Measurements from ENCODE around the gene SGIP1.
A peak's percentile ranks its signal among the peaks of the same experiment; 100 is the strongest.

The SGIP1 gene

GRCh38 chr1:66525086-66525485, 8.9 kb upstream of the SGIP1 start:
- H3K36me3 ChIP-seq (ENCODE audit: insufficient read depth, low read depth, low read length) = no peaks in the 10 kb centered on the region
- H3K9ac ChIP-seq (ENCODE audit: low read depth, low read length) = no peak overlapping the region
- no peaks in the 10 kb centered on the region for H3K27me3 ChIP-seq (ENCODE audit: insufficient read depth, low read length)
- H3K4me1 ChIP-seq (ENCODE audit: insufficient read depth, low read length) = peaks cover under 1% of the 10 kb centered on the region; the same call in 1 of the 2 replicates
- H3K27ac ChIP-seq (ENCODE audit: low read length) = no peak overlapping the region
- H3K9me3 ChIP-seq (ENCODE audit: insufficient read depth, low read depth, low read length) = no peaks in the 10 kb centered on the region
- H3K4me3 ChIP-seq (ENCODE audit: low read length) = no peak overlapping the region

DNA sequence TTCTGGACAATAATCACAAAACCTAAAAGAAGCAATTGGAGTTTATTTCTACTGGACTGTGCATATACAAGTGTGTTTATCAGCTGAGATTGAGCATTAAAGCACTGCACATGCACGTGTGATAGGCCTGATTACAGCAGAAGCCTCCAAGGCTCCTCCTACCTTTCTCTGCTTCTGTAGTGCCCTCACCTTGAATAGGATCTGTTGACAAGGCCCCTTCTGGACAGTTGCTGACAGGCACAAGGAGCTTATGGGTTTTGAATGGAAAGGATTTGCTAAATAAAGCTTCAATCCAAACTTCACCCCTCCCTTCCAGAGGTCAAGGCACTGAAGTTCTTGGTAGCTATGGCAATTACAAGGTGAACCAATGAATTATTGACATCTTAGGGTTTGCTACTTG, 7.9 kb upstream of the SGIP1 start:
- Histone ChIP-seq H3K36me3 (ENCODE audit: insufficient read depth, low read depth, low read length) (no peaks in the 10 kb centered on the region), H3K27me3 (ENCODE audit: insufficient read depth, low read length) (no peaks in the 10 kb centered on the region), H3K9me3 (ENCODE audit: insufficient read depth, low read depth, low read length) (no peaks in the 10 kb centered on the region), H3K4me1 (ENCODE audit: insufficient read depth, low read length) (peaks cover 5% of the 10 kb centered on the region; the same call in 1 of the 2 replicates), H3K4me3 (ENCODE audit: low read length) (no peak overlapping the region), H3K27ac (ENCODE audit: low read length) (no peak overlapping the region), H3K9ac (ENCODE audit: low read depth, low read length) (no peak overlapping the region)

GRCh38 chr1:66526991-66527390, 7.0 kb upstream of the SGIP1 start:
- H3K27me3 ChIP-seq (ENCODE audit: insufficient read depth, low read length) = peaks cover 8% of the 10 kb centered on the region
- H3K4me1 ChIP-seq (ENCODE audit: insufficient read depth, low read length) = peaks cover 5% of the 10 kb centered on the region; the same call in 1 of the 2 replicates
- H3K4me3 ChIP-seq (ENCODE audit: low read length) = no peak overlapping the region
- H3K9ac ChIP-seq (ENCODE audit: low read depth, low read length) = no peak overlapping the region
- H3K27ac ChIP-seq (ENCODE audit: low read length) = no peak overlapping the region
- no peaks in the 10 kb centered on the region for H3K9me3 ChIP-seq (ENCODE audit: insufficient read depth, low read depth, low read length)
- no peaks in the 10 kb centered on the region for H3K36me3 ChIP-seq (ENCODE audit: insufficient read depth, low read depth, low read length)

- Histone ChIP-seq H3K27me3 (ENCODE audit: insufficient read depth, low read length) (peaks cover 15% of the 10 kb centered on the region), H3K9ac (ENCODE audit: low read depth, low read length) (no peak overlapping the region), H3K4me1 (ENCODE audit: insufficient read depth, low read length) (peaks cover 10% of the 10 kb centered on the region; the same call in 1 of the 2 replicates), H3K27ac (ENCODE audit: low read length) (no peak overlapping the region), H3K9me3 (ENCODE audit: insufficient read depth, low read depth, low read length) (no peaks in the 10 kb centered on the region), H3K36me3 (ENCODE audit: insufficient read depth, low read depth, low read length) (no peaks in the 10 kb centered on the region), H3K4me3 (ENCODE audit: low read length) (no peak overlapping the region)
Measured at GRCh38 chr1:66527686-66528085, 6.3 kb upstream of the SGIP1 start.

GRCh38 chr1:66528580-66528979, 5.4 kb upstream of the SGIP1 start:
- Histone ChIP-seq H3K4me1 (ENCODE audit: insufficient read depth, low read length) (peaks cover 11% of the 10 kb centered on the region; the same call in 1 of the 2 replicates), H3K36me3 (ENCODE audit: insufficient read depth, low read depth, low read length) (no peaks in the 10 kb centered on the region), H3K27ac (ENCODE audit: low read length) (no peak overlapping the region), H3K4me3 (ENCODE audit: low read length) (no peak overlapping the region), H3K9ac (ENCODE audit: low read depth, low read length) (no peak overlapping the region), H3K9me3 (ENCODE audit: insufficient read depth, low read depth, low read length) (no peaks in the 10 kb centered on the region), H3K27me3 (ENCODE audit: insufficient read depth, low read length) (peaks cover 24% of the 10 kb centered on the region)

DNA sequence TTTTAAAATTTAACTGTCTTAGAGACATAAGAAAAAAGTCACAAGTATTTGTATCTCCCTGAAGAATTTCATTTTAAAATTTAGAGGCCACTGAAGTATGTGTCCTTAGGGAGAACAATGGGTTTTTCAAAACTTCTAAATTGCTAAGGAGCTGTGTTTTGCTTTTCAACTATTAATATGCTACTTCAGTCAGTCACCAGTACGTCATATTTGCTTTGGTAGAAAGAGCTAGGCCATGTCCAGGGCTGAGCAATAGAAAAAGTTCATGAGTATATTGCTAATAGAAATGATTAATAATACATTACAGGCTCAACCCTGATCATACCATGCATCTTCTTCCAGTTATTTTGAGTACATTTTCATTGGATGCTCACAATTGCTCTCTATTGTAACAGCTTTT, 1.7 kb upstream of the SGIP1 start:
- H3K36me3 ChIP-seq (ENCODE audit: insufficient read depth, low read depth, low read length) = no peaks in the 10 kb centered on the region
- H3K9ac ChIP-seq (ENCODE audit: low read depth, low read length) = peak overlapping the region; percentile 23; the same call in 1 of the 2 replicates
- no peak overlapping the region for H3K27ac ChIP-seq (ENCODE audit: low read length)
- H3K4me3 ChIP-seq (ENCODE audit: low read length) = peak overlapping the region; percentile 90; the same call in 1 of the 2 replicates
- no peaks in the 10 kb centered on the region for H3K9me3 ChIP-seq (ENCODE audit: insufficient read depth, low read depth, low read length)
- H3K4me1 ChIP-seq (ENCODE audit: insufficient read depth, low read length) = peaks cover 11% of the 10 kb centered on the region; the same call in 1 of the 2 replicates
- H3K27me3 ChIP-seq (ENCODE audit: insufficient read depth, low read length) = peaks cover 42% of the 10 kb centered on the region

DNA sequence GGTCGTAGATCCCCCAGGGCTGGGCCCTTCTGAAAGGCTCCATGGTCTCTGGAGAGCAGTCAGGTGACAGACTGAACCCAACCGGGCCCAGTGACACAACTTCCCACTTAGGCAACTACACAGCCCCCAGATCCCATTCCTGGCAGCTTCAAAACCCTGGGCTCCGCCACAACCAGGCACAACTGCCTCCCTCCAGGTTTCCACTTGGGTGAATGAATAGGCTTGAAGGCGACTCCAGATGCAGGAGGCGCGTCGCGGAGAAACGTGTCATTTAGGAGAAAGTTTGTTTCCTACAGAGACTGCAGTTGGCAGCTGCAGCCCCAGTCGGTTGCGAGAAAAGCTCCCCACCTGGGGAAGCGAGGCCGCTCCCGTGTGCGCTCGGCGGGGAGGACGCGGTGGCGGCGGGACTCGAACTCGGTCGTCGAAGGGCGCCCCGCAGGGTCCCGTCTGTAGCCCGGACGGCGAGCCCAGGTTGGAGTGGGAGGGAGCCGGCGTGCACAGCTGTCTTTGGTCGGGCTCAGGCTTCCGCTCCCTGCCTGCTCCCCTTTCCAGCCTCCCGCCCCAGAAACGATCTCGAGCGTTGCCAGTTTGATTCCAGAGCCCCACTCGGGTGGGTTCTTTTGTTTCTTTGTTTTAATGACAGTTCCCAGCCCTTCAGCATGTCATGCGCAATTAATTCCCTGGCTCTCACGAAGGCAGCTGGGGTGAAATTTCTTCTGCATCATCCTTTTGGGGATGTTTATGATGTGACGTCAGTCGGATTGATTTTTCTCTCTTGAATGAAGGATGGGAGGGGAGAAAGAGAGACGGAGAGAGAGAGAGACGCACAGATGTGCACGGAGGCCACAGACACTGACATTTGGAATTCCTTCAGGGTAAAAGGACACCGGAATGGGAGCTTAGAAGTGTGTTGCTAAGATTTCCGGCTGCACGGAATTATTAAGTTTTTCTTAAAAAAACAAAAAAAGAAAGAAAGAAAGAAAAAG, 862 bp upstream of the SGIP1 start:
- peak overlapping the region; percentile 23; the same call in 1 of the 2 replicates for H3K9ac ChIP-seq (ENCODE audit: low read depth, low read length)
- no peak overlapping the region for H3K27ac ChIP-seq (ENCODE audit: low read length)
- H3K9me3 ChIP-seq (ENCODE audit: insufficient read depth, low read depth, low read length) = no peaks in the 10 kb centered on the region
- no peaks in the 10 kb centered on the region for H3K36me3 ChIP-seq (ENCODE audit: insufficient read depth, low read depth, low read length)
- peaks cover 42% of the 10 kb centered on the region for H3K27me3 ChIP-seq (ENCODE audit: insufficient read depth, low read length)
- H3K4me3 ChIP-seq (ENCODE audit: low read length) = peak overlapping the region; percentile 90
- peaks cover 11% of the 10 kb centered on the region; the same call in 1 of the 2 replicates for H3K4me1 ChIP-seq (ENCODE audit: insufficient read depth, low read length)

DNA sequence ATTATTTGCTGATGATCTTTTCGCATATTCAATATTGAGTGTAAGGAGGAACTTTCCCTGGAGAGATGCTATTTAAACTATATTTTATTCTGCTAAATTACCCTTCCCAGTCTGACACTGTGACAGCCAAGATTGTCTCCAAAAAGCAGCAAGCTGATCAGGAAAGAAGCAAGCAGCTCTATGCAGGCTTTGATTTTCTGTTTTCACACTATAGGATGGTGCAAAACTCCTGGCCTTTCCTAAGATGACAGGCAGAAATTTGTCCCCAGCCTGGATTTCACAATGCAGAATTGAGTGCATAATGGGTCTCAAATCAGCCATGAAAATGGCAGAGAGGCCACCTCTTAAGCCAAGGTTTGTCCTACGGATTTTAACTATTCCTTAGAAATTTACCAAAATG, 1.1 kb downstream of the SGIP1 start:
- H3K27ac ChIP-seq (ENCODE audit: low read length) = no peak overlapping the region
- H3K4me3 ChIP-seq (ENCODE audit: low read length) = no peak overlapping the region
- peaks cover 14% of the 10 kb centered on the region for H3K4me1 ChIP-seq (ENCODE audit: insufficient read depth, low read length)
- H3K9ac ChIP-seq (ENCODE audit: low read depth, low read length) = no peak overlapping the region
- H3K9me3 ChIP-seq (ENCODE audit: insufficient read depth, low read depth, low read length) = no peaks in the 10 kb centered on the region
- H3K36me3 ChIP-seq (ENCODE audit: insufficient read depth, low read depth, low read length) = no peaks in the 10 kb centered on the region
- H3K27me3 ChIP-seq (ENCODE audit: insufficient read depth, low read length) = peaks cover 42% of the 10 kb centered on the region

GRCh38 chr1:66535853-66536252, 1.9 kb downstream of the SGIP1 start:
- Histone ChIP-seq H3K4me1 (ENCODE audit: insufficient read depth, low read length) (peaks cover 16% of the 10 kb centered on the region), H3K9me3 (ENCODE audit: insufficient read depth, low read depth, low read length) (no peaks in the 10 kb centered on the region), H3K4me3 (ENCODE audit: low read length) (no peak overlapping the region), H3K27me3 (ENCODE audit: insufficient read depth, low read length) (peaks cover 42% of the 10 kb centered on the region), H3K36me3 (ENCODE audit: insufficient read depth, low read depth, low read length) (no peaks in the 10 kb centered on the region), H3K27ac (ENCODE audit: low read length) (no peak overlapping the region), H3K9ac (ENCODE audit: low read depth, low read length) (no peak overlapping the region)

DNA sequence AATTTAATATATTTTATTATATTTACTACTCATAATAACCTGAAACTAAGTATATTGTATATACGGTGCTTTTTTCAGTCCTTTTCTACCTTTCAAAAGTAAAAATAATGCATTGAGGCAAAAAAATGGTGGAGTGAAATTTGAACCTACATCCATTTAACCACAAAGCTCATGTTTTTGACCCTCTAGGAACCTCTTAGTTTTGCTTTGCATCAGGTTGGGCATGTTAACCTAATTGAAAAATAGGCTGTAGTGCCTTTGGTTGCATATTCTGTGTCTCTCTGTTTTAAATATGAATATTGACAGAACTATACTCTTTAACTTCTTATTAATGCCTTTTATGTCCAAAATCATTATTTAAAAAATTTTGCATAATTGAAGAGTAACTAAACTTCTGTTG, 3.8 kb downstream of the SGIP1 start:
- Histone ChIP-seq H3K27me3 (ENCODE audit: insufficient read depth, low read length) (peaks cover 26% of the 10 kb centered on the region), H3K27ac (ENCODE audit: low read length) (no peak overlapping the region), H3K4me1 (ENCODE audit: insufficient read depth, low read length) (peaks cover 13% of the 10 kb centered on the region), H3K9me3 (ENCODE audit: insufficient read depth, low read depth, low read length) (no peaks in the 10 kb centered on the region), H3K9ac (ENCODE audit: low read depth, low read length) (no peak overlapping the region), H3K36me3 (ENCODE audit: insufficient read depth, low read depth, low read length) (no peaks in the 10 kb centered on the region), H3K4me3 (ENCODE audit: low read length) (no peak overlapping the region)

- Histone ChIP-seq H3K36me3 (ENCODE audit: insufficient read depth, low read depth, low read length) (no peaks in the 10 kb centered on the region), H3K27ac (ENCODE audit: low read length) (no peak overlapping the region), H3K4me3 (ENCODE audit: low read length) (no peak overlapping the region), H3K9ac (ENCODE audit: low read depth, low read length) (no peak overlapping the region), H3K9me3 (ENCODE audit: insufficient read depth, low read depth, low read length) (no peaks in the 10 kb centered on the region), H3K27me3 (ENCODE audit: insufficient read depth, low read length) (peaks cover 9% of the 10 kb centered on the region), H3K4me1 (ENCODE audit: insufficient read depth, low read length) (peaks cover 12% of the 10 kb centered on the region)
Measured at GRCh38 chr1:66539491-66539890, 5.5 kb downstream of the SGIP1 start.
